SK-N-SH treated with all-trans-retinoic acid at 6 μM for 48 hours (cell line): Measurements from ENCODE around the gene ANKRD34A.

Experiments used
- ATAC-seq: fragments of 200-7000 bp; cut with Tn5 transposase; 3 replicates; pipeline ENCODE4 v1.9.1; 2020; ENCODE audit warnings: mild to moderate bottlenecking, moderate library complexity
- ARNTL ChIP-seq: fragments of 450-650 bp; formaldehyde crosslinking; IDR thresholded peaks from 2 replicates; pipeline ENCODE4 v1.5.0; 2020; ENCODE audit warnings: low read depth, mild to moderate bottlenecking, moderate library complexity, borderline replicate concordance
- BACH2 ChIP-seq: fragments of 250-450 bp; sonication (Bioruptor Pico); IDR thresholded peaks from 2 replicates; pipeline ENCODE4 v1.9.0; 2021; ENCODE audit warnings: mild to moderate bottlenecking, borderline replicate concordance
- CSDC2 ChIP-seq: fragments of 250-450 bp; sonication (Bioruptor Pico); IDR thresholded peaks from 2 replicates; pipeline ENCODE4 v1.5.0; 2020; ENCODE audit warnings: mild to moderate bottlenecking, moderate library complexity
- ESRRG ChIP-seq: fragments of 250-450 bp; sonication (Bioruptor Pico); IDR thresholded peaks from 2 replicates; pipeline ENCODE4 v1.6.1; 2021; ENCODE audit warnings: mild to moderate bottlenecking
- GLIS3 ChIP-seq: fragments of 250-450 bp; sonication (Bioruptor Pico); IDR thresholded peaks from 2 replicates; pipeline ENCODE4 v1.5.0; 2020; ENCODE audit warnings: mild to moderate bottlenecking, moderate library complexity
- OSR1 ChIP-seq: fragments of 250-450 bp; sonication (Bioruptor Pico); IDR thresholded peaks from 2 replicates; pipeline ENCODE4 v1.8.0; 2022; ENCODE audit warnings: moderate library complexity, mild to moderate bottlenecking, inconsistent platforms
- RARB ChIP-seq: fragments of 250-450 bp; sonication (Bioruptor Pico); IDR thresholded peaks from 2 replicates; pipeline ENCODE4 v1.8.0; 2021; ENCODE audit warnings: mild to moderate bottlenecking, moderate library complexity
- SNAI2 ChIP-seq: fragments of 250-450 bp; sonication (Bioruptor Pico); IDR thresholded peaks from 2 replicates; pipeline ENCODE4 v1.5.0; 2020; ENCODE audit warnings: mild to moderate bottlenecking, moderate library complexity
- TCF4 ChIP-seq: fragments of 250-450 bp; sonication (Bioruptor Pico); IDR thresholded peaks from 2 replicates; pipeline ENCODE4 v1.8.0; 2021; ENCODE audit warnings: mild to moderate bottlenecking, moderate library complexity, borderline replicate concordance
- TOX ChIP-seq: fragments of 250-450 bp; sonication (Bioruptor Pico); IDR thresholded peaks from 2 replicates; pipeline ENCODE4 v1.8.0; 2021; ENCODE audit warnings: mild to moderate bottlenecking, moderate library complexity, borderline replicate concordance
- TSHZ2 ChIP-seq: fragments of 250-450 bp; sonication (Bioruptor Pico); IDR thresholded peaks from 2 replicates; pipeline ENCODE4 v1.5.0; 2020; ENCODE audit warnings: mild to moderate bottlenecking, moderate library complexity
- ZC3H10 ChIP-seq: fragments of 250-450 bp; sonication (Bioruptor Pico); IDR thresholded peaks from 2 replicates; pipeline ENCODE4 v1.5.1; 2021; ENCODE audit warnings: mild to moderate bottlenecking, moderate library complexity
- ZFP3 ChIP-seq: fragments of 250-450 bp; sonication (Bioruptor Pico); IDR thresholded peaks from 2 replicates; pipeline ENCODE4 v1.5.0; 2020; ENCODE audit warnings: mild to moderate bottlenecking, moderate library complexity
- ZFP30 ChIP-seq: fragments of 450-650 bp; formaldehyde crosslinking; IDR thresholded peaks from 2 replicates; pipeline ENCODE4 v1.5.0; 2022; ENCODE audit warnings: mild to moderate bottlenecking, moderate library complexity
- ZNF565 ChIP-seq: fragments of 450-650 bp; formaldehyde crosslinking; conservative IDR thresholded peaks from 2 replicates; pipeline ENCODE4 v1.5.0; 2020; ENCODE audit warnings: low read depth, mild to moderate bottlenecking, moderate library complexity
- ZNF70 ChIP-seq: fragments of 450-650 bp; formaldehyde crosslinking; IDR thresholded peaks from 2 replicates; pipeline ENCODE4 v1.5.0; 2020; ENCODE audit warnings: mild to moderate bottlenecking, moderate library complexity
- TF ChIP-seq, protein P1 (sequence below): fragments of 250-450 bp; sonication (Bioruptor Pico); IDR thresholded peaks from 2 replicates; pipeline ENCODE4 v1.5.1; 2020; ENCODE audit warnings: low read depth, mild to moderate bottlenecking, moderate library complexity
- TF ChIP-seq, protein P2 (sequence below): fragments of 250-450 bp; sonication (Bioruptor Pico); IDR thresholded peaks from 2 replicates; pipeline ENCODE4 v1.8.0; 2021; ENCODE audit warnings: low read depth, mild to moderate bottlenecking, moderate library complexity, borderline replicate concordance

Gene ANKRD34A

DNA sequence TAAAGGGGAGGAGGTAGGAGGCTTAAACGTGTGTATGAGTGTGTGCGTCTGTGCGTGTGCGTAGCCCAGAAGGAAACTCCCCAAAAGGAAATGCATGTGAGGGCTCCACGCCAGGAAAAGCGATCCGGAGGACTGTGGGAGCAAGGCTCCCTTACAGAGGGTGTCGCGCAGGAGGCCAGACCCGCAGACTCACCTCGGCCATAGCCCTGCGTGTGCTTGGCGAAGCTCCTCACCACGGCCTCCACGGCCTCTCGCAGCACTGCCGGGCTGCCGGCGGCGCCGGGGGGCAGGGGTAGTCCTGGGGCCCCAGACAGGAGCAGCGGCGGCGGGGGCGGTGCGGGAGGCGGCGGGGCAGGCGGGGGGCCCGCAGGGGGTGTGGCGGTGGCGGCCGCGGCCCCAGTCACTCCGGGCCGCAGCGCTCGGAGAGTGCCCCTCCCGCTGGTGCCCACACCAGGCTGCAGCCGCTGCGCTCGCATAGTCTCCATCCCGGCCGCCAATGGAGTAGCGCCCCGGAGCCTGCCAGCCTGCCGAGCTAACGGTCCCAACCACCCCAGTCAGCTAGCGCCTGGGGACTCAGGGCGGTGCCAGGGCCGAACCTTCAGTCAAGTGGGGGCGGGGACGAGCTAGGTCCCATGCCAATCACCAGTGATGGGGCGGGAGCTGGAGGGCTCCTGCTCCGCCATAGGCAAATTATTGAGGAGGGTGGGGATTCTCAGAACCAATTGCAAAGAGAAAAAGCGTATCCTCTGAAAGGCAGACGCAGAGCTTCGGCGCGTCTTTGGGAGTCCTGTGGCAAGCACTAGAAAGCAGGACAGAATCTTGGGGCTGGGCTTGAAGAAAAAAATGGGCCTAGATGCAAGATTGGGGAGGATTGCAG, 6.7 kb downstream of the ANKRD34A start, which contains the start of gene LIX1L:
LIX1L (minus strand) TSS at position 575 of the 877 bp plus-strand sequence; CDS start at position 485, 90 bp downstream.
- ATAC-seq = peak; percentile 72
- no peak for TF ChIP-seq TOX (CRISPR knock-in tag)
- no peak for TF ChIP-seq ARNTL (CRISPR knock-in tag)
- TF ChIP-seq ZFP3 (CRISPR knock-in tag) = peak; percentile 84; the same call in 1 of the 2 replicates
- no peak for TF ChIP-seq ZNF70 (CRISPR knock-in tag)
- TF ChIP-seq, all 23 proteins: peak for 1

- TF ChIP-seq SNAI2 (CRISPR knock-in tag) = no peak
- peak; percentile 38; the same call in 1 of the 2 replicates for TF ChIP-seq ZC3H10 (CRISPR knock-in tag)
- ATAC-seq = no peak
These were observed 7.5 kb downstream of the ANKRD34A start for GRCh38 chr1:145956781-145957442.

DNA sequence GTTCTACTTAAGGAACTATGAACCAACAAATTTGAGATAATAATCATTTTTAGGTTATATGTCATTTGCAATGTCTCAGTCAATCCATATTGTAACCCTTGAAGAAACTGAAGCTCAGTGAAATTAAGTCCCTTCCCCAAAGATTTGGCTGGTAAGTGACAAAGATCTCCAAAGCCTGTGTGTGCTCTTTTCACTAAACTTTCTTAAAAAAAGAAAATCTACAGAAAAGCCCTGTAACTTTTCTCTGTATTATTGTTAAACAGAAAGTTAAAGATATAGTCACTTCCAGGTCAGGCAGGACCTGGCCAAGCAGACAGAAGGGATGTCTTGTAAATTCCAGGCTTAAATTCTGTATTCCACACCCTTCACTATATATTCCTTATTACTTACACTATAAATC, 8.0 kb downstream of the ANKRD34A start:
- ATAC-seq = no peak
- no peak for TF ChIP-seq TOX (CRISPR knock-in tag)
- no peak for TF ChIP-seq ARNTL (CRISPR knock-in tag)
- TF ChIP-seq, protein P1, sequence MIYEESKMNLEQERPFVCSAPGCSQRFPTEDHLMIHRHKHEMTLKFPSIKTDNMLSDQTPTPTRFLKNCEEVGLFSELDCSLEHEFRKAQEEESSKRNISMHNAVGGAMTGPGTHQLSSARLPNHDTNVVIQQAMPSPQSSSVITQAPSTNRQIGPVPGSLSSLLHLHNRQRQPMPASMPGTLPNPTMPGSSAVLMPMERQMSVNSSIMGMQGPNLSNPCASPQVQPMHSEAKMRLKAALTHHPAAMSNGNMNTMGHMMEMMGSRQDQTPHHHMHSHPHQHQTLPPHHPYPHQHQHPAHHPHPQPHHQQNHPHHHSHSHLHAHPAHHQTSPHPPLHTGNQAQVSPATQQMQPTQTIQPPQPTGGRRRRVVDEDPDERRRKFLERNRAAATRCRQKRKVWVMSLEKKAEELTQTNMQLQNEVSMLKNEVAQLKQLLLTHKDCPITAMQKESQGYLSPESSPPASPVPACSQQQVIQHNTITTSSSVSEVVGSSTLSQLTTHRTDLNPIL = no peak
- TF ChIP-seq GLIS3 (CRISPR knock-in tag) = no peak
- no peak for TF ChIP-seq BACH2 (CRISPR knock-in tag)
- no peak for TF ChIP-seq ZC3H10 (CRISPR knock-in tag)

DNA sequence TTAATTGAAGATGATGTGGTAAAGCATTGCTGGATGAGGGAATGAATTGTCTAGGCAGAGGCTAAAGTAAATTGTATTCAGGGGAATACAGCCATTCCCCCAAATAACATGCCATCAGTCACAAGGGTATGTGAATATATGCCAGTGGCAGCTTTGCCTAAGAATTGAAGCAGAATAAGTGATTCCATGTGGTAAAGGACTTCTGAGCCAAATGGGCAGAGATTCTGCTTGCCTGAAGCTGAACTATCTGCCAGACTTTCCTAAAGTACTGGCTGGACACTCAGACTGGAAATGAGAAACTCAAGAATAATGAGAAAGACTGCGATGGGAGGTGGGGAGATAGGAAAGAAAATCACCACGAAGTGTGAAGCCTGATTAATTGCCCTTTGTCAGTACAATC, 8.9 kb downstream of the ANKRD34A start:
- no peak for TF ChIP-seq ZFP30 (CRISPR knock-in tag)

DNA sequence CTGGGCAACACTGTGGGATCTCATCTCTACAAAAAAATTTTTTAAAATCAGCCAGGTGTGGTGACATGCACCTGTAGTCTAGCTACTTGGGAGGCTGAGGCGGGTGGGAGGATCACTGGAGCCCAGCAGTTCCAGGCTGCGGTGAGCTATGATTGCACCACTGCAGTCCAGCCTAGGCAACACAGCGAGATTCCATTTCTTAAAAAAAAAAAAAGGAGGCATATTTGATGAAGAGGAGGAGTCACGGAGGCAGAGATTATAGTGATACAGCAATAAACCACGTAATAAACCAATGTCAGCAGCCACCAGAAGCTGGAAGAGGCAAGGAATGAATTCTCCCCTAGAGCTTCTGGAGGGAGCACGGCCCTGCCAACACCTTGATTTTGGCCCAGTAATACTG, 10.5 kb downstream of the ANKRD34A start:
- TF ChIP-seq ZC3H10 (CRISPR knock-in tag) (no peak), ZNF565 (CRISPR knock-in tag) (no peak), ZNF70 (CRISPR knock-in tag) (no peak), SNAI2 (CRISPR knock-in tag) (no peak), OSR1 (CRISPR knock-in tag) (no peak), RARB (CRISPR knock-in tag) (no peak), ESRRG (CRISPR knock-in tag) (no peak), CSDC2 (CRISPR knock-in tag) (no peak), TSHZ2 (CRISPR knock-in tag) (no peak), ARNTL (CRISPR knock-in tag) (no peak), ZFP3 (CRISPR knock-in tag) (no peak), TCF4 (CRISPR knock-in tag) (no peak)
- TF ChIP-seq, protein P1 = no peak
- TF ChIP-seq, protein P2, sequence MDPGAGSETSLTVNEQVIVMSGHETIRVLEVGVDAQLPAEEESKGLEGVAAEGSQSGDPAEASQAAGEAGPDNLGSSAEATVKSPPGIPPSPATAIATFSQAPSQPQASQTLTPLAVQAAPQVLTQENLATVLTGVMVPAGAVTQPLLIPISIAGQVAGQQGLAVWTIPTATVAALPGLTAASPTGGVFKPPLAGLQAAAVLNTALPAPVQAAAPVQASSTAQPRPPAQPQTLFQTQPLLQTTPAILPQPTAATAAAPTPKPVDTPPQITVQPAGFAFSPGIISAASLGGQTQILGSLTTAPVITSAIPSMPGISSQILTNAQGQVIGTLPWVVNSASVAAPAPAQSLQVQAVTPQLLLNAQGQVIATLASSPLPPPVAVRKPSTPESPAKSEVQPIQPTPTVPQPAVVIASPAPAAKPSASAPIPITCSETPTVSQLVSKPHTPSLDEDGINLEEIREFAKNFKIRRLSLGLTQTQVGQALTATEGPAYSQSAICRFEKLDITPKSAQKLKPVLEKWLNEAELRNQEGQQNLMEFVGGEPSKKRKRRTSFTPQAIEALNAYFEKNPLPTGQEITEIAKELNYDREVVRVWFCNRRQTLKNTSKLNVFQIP (CRISPR knock-in tag) = no peak
- no peak for ATAC-seq

More for the DNA sequence above, 8.9 kb downstream of the ANKRD34A start:
- no peak for ATAC-seq
